ENCODE data around the gene ZNF362.

The ZNF362 gene

DNA sequence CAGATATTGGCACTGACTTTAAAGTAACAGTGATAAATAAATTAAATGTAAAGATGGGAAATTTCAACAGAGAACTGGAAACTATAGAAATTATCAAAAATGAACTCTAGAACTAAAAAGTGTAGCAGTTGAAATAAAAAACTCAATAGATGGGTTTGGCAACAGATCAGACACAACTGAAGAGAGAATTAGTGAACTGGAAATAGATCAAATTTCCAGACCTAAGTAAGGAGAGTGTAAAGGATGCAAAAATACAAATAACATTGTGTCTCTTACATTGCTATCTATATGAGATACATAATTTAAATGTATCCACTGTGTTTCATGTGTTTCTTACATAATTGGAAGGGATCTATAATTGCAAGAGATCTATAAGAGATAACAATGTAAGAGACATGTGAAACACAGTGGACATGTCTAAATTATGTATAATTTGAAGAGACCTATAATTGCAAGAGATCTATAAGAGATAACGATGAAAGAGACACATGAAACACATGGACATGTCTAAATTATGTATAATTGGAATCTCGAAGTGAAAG lies 32.1 kb upstream of the ZNF362 start:
- DNase-seq (ENCODE audit: low read depth): no peak
- no peak overlapping the region for H3K4me3 ChIP-seq (ENCODE audit: low read depth, low read length)
- TF ChIP-seq, protein P1, sequence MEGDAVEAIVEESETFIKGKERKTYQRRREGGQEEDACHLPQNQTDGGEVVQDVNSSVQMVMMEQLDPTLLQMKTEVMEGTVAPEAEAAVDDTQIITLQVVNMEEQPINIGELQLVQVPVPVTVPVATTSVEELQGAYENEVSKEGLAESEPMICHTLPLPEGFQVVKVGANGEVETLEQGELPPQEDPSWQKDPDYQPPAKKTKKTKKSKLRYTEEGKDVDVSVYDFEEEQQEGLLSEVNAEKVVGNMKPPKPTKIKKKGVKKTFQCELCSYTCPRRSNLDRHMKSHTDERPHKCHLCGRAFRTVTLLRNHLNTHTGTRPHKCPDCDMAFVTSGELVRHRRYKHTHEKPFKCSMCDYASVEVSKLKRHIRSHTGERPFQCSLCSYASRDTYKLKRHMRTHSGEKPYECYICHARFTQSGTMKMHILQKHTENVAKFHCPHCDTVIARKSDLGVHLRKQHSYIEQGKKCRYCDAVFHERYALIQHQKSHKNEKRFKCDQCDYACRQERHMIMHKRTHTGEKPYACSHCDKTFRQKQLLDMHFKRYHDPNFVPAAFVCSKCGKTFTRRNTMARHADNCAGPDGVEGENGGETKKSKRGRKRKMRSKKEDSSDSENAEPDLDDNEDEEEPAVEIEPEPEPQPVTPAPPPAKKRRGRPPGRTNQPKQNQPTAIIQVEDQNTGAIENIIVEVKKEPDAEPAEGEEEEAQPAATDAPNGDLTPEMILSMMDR (IDR thresholded peaks at IDR 0.05; ENCODE audit: low read depth, low read length, missing control alignments): no peak

DNA sequence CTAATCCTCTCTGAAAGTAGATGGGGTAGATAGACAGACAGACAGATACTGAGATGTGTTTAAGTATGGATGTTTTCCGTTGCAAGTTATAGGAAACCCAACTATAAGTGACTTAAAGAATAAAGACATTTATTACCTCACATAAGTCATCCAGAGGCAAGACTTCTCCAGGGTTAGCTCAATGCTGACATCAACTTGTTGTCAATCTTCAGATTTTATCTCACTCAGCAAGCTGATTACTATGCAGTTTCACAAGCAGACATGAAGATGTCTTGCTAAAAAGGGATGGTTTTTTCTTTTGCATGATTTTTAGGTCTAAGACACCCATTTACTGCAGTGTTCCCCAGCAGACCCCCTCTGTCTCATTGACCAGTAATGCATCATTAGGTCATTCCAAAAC lies 30.7 kb upstream of the ZNF362 start:
- no peak overlapping the region for H3K4me3 ChIP-seq (ENCODE audit: low read depth, low read length)
- TF ChIP-seq, protein P1 (IDR thresholded peaks at IDR 0.05; ENCODE audit: low read depth, low read length, missing control alignments): no peak
- no peak for DNase-seq (ENCODE audit: low read depth)

DNA sequence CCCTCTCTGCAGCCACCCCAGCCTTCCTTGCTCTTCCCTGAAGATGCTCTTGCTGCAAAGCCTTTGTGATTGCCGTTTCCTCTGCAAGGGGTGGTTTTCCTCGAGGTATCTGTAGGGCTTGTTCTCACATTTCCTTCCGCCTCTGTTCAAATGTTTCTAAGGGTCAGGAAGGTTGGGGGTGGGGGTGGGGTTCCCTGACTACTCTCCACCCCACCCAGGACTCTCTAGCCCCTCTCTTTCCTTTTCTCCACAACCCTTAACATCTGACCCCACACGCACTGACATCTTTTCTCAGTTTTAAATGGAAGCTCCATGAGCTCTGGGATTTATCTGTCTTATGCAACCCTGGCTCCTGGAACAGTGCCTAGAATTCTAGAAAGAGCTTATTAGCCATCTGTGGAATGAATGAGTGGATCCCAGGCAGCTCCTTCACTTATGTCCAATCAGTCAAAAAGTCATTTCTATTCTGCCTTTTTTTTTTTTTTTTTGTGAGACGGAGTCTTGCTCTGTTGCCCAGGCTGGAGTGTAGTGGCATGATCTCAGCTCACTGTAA lies 27.3 kb upstream of the ZNF362 start:
- TF ChIP-seq, protein P1 (IDR thresholded peaks at IDR 0.05; ENCODE audit: low read depth, low read length, missing control alignments): no peak
- no peak overlapping the region for H3K4me3 ChIP-seq (ENCODE audit: low read depth, low read length)
- DNase-seq (ENCODE audit: low read depth): no peak

DNA sequence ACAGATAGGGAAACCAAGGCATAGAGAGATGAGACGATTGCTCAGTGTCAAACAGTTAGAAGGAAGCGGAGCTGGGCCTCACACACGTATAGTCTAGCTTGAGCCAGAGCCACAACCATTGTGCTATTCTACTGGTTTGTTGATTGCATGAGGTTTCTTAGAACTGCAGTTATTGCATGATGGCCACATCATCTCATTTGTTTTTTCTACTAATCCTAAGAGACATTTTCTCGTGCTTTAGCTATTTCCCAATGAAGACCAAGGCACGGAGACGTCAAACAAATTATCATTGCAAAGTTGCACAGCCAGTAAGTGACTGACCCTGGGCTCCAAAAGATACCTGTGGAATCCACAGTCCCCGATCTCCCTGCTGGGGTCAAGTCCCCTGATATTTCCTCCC lies 25.1 kb upstream of the ZNF362 start:
- TF ChIP-seq, protein P1 (IDR thresholded peaks at IDR 0.05; ENCODE audit: low read depth, low read length, missing control alignments): no peak

DNA sequence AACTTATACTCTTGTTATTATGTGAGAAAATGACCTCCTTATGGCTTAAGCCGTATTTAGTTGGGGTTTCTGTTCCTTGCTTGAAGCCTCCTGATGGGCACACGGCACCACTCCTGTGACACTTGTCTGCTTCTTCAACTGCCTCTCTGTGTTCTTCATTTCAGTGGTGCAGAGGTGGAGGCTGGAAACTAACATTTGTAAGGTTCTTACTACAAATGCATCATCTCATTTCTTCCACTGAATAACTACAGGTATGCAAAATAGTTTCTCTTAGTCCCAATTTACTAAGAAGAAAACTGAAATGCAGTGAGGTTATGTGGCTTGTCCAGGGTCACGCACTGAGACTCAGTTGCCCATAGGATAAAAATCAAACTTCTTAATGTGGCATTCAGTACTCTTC lies 23.6 kb upstream of the ZNF362 start:
- TF ChIP-seq, protein P1 (IDR thresholded peaks at IDR 0.05; ENCODE audit: low read depth, low read length, missing control alignments): no peak
- no peak for DNase-seq (ENCODE audit: low read depth)
- no peak overlapping the region for H3K4me3 ChIP-seq (ENCODE audit: low read depth, low read length)

More for the DNA sequence above, 25.1 kb upstream of the ZNF362 start:
- no peak overlapping the region for H3K4me3 ChIP-seq (ENCODE audit: low read depth, low read length)
- DNase-seq (ENCODE audit: low read depth): no peak

DNA sequence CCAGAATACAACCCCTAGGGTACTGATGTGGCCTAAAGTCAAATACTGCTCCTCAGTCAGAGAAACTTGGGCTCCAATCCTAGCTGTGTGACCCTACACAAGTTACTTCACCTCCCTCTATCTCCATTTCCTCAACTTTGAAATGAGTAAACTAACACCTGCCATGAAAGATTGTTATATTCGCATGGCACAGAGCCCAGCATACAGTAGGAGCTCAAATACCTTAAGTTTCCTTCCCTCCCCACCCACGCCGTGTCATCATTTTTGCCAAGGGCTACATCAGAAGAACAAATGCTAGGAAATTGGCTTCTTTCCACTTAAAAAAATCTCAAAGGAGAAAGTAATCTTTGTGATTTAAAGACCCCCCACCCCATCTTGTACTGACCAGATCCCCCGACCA lies 22.2 kb upstream of the ZNF362 start:
- TF ChIP-seq, protein P1 (IDR thresholded peaks at IDR 0.05; ENCODE audit: low read depth, low read length, missing control alignments): no peak
- no peak for DNase-seq (ENCODE audit: low read depth)
- H3K4me3 ChIP-seq (ENCODE audit: low read depth, low read length): no peak overlapping the region

DNA sequence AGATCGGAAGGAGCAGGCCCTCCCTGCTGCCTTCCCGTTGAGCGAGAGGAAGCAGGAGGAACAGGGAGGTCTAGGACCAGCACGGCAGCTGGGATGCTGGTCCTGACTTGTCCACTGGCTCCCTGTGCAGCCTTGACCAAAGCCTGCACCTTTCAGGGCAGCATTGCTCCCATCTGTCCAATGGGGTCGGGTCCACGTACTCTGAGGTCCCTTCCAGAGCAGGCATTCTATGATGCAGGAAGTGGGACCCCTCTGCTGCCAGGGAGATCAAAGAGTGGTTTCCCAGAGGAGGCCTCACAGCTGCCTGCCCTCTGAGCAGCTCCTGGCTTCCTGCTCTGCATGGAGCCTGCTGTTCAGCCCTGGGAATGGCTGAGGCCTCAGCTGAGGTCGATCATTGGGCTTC lies 21.7 kb upstream of the ZNF362 start:
- TF ChIP-seq, protein P1 (IDR thresholded peaks at IDR 0.05; ENCODE audit: low read depth, low read length, missing control alignments): no peak
- no peak for DNase-seq (ENCODE audit: low read depth)
- H3K4me3 ChIP-seq (ENCODE audit: low read depth, low read length): no peak overlapping the region
